GM18951 (cell line): Measurements from ENCODE around the gene RELN.
"Not testable (repeated sequence)": the region's sequence is repeated elsewhere in the genome, so short reads cannot be mapped to it uniquely, and the experiment has no call there.

Experiments
- POLR2A ChIP-seq: IDR thresholded peaks from 4 replicates; pipeline ENCODE4 v1.6.1; 2011; ENCODE audit warnings: mild to moderate bottlenecking; ENCODE audit not compliant: insufficient read length, insufficient read depth; ENCODE audit errors: extremely low read depth
- in situ Hi-C: fragments of 300-500 bp; cut with MboI; formaldehyde crosslinking; loops from one replicate; pipeline ENCODE4 v1.12.0; 2022; ENCODE audit warnings: low sequenced_read_pairs, mixed read lengths, inconsistent platforms; ENCODE audit not compliant: unreplicated experiment

RELN gene

DNA sequence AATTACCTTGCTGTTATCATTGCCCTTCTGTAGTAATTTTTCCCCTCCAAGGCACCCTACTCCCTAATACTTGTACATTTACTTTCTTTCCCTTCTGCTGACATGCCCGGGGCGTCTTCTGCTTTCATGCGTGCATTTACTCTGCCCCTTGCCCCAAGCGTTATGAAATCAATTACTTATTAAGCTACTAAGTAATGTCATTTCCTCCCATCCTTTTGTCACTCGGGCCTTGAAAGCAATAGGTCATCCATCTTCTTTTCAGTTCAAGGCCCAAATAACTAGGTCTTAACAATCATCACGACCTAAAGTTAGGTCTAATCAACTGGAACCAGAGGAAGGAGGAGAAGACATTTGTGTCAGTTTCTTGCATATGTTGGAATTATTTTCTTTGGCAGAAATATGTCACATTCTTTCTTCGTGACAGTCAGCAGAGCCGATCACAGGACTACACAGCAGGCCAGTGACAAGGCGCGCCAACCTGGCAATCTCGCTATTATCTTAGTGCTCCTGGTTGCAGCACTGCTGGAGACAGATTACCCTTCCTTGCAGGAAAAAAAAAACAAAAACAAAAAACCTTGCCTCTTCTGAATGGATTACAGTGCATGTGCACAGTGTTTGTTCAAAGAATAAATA is 179.2 kb downstream of the RELN start:
- no peak for TF ChIP-seq POLR2A

DNA sequence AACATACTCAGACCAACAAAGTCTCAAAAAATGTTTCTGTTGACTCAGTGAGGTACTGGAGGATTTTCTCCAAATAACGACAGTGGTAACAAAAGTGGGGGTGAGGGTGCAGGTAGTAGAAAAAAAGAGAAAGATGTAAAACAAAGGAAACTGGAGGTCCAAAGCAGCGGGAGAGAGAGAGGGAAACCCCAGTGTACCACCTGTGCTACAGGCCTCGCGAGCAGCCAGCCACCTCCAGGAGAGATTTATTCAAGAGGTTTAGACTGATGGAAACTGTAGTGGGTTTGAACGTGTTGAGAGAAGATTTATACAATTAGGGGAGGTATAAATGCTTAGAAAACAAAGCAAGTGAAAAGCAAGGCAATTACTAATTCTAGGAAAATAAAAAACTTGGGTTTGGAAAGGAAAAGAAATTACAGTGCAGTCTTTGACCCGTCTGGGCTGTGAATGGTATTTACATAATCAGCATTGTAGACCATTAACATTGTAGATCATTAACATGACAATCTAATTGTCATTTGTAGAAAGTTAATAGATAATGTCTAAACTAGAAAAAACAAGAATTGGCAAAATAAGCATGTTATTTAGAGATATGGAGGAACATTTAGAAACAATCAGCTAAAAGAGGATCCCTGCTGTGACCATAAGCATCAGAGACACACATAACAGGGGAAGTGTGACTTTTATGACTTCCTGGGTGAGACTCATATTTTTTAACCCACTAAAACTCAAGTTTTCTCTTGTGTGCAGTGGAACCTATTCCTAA is 180.0 kb downstream of the RELN start:
- no peak for TF ChIP-seq POLR2A
- in situ Hi-C loops, result no loop called here

More for the DNA sequence above, 179.2 kb downstream of the RELN start:
- in situ Hi-C loops, result no loop called here

DNA sequence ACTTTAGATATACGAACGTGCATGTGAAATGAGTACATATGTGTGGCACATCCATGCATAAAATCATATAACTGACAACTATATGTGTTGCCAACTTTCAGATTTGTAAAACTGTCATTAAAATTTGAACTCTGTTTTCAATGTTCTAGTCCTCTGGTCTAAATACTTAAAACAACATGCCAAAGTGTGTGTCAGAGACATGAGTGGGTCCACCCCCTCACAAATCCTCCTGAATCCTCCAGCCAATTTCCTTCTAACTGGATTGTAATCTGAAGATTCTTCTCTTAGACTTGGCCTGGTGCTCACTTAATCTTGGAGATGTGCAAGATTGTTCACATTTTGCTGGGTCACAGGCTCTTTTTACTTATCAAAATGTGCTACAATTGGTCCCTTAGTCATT is 184.1 kb downstream of the RELN start:
- TF ChIP-seq POLR2A, result no peak
- in situ Hi-C loops, result no loop called here

DNA sequence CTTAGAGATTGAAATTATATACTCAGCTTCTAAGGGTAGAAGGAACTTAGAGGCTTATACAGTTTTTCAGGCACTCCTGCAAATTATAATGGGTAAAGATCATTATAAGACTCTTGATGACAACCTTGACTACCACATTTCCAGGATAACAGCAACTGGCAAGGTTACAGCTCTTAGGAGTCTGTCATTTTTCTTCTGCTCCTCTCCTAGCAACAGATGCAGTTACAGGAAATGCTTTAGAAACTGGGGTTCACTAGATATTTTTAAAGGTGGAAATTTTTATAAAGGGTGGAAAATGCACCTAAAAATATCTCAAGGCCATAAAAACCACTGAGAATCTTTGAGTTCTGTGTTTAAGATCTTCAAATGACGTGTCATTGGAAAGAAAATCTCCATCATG is 185.8 kb downstream of the RELN start:
- in situ Hi-C loops, result no loop called here
- no peak for TF ChIP-seq POLR2A

DNA sequence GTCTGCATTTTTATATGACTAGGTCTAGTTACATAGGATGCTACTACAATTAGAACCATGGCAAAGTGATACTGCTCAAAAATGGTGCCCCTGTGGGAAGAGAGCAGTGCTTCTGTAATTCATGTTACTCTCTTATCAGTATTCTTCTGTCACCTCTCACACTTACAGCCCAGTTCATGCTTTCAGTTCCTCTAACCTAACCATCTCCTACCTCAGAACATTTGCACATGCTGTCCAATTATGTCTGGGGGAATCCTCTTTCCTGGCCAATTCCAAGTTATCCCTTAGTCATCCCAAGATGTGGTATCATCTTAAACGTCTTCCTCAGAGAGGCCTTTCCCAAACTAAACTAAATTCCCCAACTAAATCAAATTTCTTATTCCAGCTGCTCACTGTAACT is 190.2 kb downstream of the RELN start:
- TF ChIP-seq POLR2A, result no peak

DNA sequence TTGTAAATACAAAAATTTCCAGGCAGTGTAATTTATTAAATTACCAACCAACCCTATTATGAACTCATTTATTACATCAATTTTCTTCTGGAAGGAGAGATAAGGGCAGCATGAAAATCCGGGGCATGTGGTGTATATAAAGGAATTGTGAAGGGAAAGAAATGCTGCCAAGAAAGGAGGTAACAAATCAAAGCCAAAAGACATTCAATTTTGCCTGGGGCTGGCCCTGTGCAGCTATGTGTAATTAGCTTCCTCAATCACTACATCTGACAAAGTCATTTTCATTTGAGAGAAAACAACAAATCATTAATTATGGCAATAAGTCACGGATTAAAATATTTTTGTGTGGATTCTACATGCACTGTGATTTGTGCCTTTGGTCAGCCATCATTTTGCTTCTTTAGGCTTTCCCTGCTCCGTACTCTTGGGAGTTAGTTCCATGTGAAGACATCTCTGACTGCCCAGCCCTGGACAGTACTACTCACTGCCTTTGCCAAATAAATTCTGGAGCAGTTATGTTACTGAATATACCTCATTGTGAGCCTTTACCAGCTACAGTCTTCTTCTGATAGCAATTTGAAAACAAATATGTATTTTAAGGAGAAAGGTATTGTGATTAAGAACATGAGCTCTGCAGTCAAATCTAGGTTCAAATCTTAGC is 191.7 kb downstream of the RELN start:
- TF ChIP-seq POLR2A, result no peak
- in situ Hi-C loops, result no loop called here

More for the DNA sequence above, 190.2 kb downstream of the RELN start:
- in situ Hi-C loops, result no loop called here

DNA sequence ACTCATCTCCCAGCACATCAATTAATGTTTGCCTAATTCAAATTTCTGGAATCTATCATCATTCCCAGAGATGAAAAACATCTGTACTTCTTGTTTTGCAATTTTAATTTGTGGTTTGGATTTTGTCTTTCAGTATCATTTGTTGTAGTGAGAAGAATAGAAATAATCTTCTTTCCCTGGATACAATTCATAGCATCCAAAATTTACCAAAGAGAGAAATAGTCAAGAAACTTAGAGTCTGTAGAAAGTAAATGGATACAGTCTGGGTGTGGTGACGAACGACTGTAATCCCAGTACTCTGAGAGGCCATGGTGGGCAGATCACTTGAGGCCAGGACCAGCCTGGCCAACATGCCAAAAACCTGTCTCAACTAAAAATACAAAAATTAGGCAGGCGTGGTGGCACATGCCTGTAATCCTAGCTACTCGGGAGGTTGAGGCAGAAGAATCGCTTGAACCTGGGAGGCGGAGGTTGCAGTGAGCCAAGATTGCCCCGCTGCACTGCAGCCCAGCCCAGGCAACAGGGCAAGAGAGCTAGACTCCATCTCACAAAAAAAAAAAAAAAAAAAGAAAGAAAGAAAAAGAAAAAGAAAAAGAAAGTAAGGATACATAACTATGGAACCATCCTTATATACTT is 193.0 kb downstream of the RELN start:
- TF ChIP-seq POLR2A, result no peak
- in situ Hi-C loops, result no loop called here

DNA sequence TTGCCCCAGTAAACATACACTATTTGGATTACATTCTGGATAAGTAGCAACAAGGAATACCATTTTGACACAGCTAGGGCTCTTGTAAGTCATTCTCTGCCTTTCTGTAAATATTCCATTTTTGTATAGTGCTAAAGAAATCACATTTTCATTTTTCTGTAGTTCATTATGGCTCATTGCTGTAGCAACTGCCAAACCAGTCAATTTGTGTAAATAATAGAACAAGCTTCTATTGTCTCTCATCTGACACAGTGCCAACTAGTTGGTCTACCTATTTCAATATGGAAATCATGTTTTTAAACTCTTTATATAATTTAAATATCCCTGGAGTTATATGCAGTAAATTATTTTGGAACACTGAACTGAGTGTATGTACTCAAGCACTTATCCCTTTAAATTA is 193.7 kb downstream of the RELN start:
- in situ Hi-C loops, result no loop called here
- no peak for TF ChIP-seq POLR2A

DNA sequence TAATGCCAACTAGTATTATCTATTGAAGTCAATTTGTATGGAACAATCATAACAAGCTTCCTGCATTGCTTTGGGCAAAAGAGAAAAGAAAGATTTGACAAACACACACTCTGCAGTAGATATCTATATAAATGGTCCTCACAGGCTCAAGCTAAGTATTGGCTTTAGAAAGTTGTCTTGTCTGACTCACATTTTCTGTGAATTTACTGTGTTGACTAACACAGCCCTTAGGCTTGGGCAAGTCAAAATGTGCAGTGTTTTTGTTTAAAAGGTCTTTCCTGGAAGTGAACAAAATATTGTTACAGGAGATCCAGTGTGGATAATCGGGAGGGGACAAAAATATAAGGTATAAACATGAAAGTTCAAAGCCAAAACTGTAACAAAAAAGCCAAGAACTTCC is 194.4 kb downstream of the RELN start:
- no peak for TF ChIP-seq POLR2A
- in situ Hi-C loops, result no loop called here

DNA sequence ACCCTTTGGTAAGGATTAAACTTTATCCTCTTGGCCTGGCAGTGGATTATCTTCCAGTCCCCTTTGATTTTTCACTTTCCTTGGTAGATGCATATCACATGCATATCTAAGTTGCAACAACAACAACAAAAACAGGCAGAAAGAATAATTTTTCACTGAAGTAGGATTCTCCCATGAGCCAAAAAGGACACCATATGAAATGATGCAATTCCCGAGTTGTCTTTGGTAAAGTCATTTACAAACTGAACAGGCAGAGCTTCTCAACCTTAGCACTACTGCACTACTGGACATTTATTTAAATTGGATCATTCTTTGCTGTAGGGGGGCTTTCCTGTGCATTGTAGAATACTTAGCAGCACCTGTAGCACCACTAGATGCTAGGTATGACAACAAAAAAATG is 195.0 kb downstream of the RELN start:
- no peak for TF ChIP-seq POLR2A
- in situ Hi-C loops, result no loop called here

DNA sequence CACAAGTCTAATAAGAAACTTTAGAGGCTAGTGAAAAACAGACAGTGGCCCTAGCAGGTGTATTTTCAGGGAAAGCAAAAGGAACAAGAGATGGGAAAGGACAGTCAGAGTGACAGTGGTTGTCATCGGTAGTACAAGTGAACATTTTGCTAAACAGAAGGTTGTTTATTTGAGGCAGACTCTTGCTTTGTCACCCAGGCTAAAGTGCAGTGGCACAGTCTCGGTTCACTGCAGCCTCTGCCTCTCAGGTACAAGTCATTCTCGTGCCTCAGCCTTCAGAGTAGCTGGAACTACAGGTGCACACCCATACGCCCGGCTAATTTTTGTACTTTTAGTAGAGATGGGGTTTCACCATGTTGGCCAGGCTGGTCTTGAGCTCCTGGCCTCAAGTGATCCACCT is 195.8 kb downstream of the RELN start:
- no peak for TF ChIP-seq POLR2A
- in situ Hi-C loops, result no loop called here

DNA sequence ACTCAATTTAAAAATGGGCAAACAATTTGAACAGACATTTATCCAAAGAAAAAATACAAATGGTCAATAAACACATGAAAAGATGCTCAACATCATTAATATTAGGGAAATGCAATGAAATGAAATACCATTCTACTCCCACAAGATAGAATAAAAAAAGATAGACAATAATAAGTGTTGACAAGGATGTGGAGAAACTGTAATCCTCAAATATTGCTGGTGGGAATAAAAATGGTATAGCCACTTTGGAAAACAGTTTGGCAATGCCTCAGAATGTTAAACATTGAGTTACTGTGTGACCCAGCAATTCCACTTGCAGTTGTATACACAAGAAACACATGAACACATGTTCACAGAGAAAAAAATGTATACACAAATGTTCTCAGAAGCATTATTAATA is 197.6 kb downstream of the RELN start:
- TF ChIP-seq POLR2A, result no peak
- in situ Hi-C loops, result no loop called here

DNA sequence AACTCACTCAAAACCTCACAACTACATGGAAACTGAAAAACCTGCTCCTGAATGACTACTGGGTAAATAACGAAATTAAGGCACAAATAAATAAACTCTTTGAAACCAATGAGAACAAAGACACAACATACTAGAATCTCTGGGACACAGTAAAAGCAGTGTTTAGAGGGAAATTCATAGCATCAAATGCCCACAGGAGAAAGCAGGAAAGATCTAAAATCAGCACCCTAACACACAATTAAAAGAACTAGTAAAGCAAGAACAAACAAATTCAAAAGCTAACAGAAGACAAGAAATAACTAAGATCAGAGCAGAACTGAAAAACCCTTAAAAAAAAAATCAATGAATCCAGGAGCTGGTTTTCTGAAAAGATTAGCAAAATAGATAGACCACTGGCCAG is 202.4 kb downstream of the RELN start:
- in situ Hi-C loops, result not testable (repeated sequence)
